Astrocyte (in vitro differentiated cells and primary cell): ENCODE data around the gene PTPA.
"Not testable (repeated sequence)": the region's sequence is repeated elsewhere in the genome, so short reads cannot be mapped to it uniquely, and the experiment has no call there.

ENCODE experiments used
- CTCF ChIP-seq: IDR thresholded peaks from 2 replicates; pipeline ENCODE4 v1.5.1; 2011; ENCODE audit warnings: low read depth, mild to moderate bottlenecking, inconsistent platforms, low read length, moderate library complexity; ENCODE audit not compliant: insufficient read depth
- EZH2 ChIP-seq: IDR thresholded peaks from 2 replicates; pipeline ENCODE4 v1.6.1; 2012; ENCODE audit warnings: mild to moderate bottlenecking, low read length, inconsistent platforms; ENCODE audit not compliant: insufficient read depth

GRCh38 chr9:129189971-129190370 is 78.8 kb downstream of the PTPA start:
- TF ChIP-seq CTCF, EZH2: not testable (repeated sequence)
